ENCODE results near the gene FMN1.

DNA sequence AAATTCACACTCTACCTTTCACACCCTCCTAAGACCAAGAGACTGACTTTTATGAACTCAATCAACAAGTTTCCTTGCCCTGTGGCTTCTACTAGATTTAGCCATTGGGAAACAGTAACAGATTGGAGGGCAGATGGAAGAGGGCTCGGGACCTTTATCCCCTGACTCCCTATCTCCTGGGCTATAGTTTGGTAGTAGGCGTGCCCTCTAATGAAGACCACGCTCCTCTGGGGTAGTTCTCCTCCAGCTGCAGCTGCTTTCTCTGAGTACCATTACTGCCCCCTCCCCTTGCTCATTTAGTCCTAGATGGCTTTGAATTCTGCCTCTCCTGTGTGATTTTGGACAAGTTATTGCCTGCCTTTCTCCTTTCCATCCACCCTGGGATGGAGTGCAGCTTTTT lies 33.3 kb downstream of the FMN1 start:
- TF ChIP-seq, protein P1, sequence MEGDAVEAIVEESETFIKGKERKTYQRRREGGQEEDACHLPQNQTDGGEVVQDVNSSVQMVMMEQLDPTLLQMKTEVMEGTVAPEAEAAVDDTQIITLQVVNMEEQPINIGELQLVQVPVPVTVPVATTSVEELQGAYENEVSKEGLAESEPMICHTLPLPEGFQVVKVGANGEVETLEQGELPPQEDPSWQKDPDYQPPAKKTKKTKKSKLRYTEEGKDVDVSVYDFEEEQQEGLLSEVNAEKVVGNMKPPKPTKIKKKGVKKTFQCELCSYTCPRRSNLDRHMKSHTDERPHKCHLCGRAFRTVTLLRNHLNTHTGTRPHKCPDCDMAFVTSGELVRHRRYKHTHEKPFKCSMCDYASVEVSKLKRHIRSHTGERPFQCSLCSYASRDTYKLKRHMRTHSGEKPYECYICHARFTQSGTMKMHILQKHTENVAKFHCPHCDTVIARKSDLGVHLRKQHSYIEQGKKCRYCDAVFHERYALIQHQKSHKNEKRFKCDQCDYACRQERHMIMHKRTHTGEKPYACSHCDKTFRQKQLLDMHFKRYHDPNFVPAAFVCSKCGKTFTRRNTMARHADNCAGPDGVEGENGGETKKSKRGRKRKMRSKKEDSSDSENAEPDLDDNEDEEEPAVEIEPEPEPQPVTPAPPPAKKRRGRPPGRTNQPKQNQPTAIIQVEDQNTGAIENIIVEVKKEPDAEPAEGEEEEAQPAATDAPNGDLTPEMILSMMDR (IDR thresholded peaks at IDR 0.05), result no peak
- no peak for TF ChIP-seq POLR2A (IDR thresholded peaks at IDR 0.05)
